Measurements from ENCODE around the gene ZBED6.

The ZBED6 gene

DNA sequence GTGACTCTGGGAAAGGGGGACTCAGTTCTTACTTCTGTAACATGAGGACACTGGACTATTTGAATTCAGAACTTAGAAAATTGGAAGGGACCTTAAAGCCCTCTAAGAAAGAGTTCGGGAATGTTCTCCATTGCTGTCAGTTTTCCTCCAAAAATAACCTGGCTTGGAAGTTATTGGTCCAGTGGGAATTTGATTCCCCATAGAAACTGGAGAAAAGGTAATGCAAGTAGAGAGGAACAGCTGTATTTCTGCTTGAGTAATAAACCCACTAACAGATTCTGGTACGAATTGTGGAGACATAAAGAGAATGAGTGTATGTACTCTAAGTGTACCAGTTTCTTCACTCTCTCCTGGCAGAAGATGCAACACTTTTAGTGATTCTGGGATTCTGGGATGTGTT is 1.8 kb downstream of the ZBED6 start:
- peak overlapping the region; percentile 94 for H3K4me3 ChIP-seq (ENCODE audit: low read length)
- TF ChIP-seq, protein P1, sequence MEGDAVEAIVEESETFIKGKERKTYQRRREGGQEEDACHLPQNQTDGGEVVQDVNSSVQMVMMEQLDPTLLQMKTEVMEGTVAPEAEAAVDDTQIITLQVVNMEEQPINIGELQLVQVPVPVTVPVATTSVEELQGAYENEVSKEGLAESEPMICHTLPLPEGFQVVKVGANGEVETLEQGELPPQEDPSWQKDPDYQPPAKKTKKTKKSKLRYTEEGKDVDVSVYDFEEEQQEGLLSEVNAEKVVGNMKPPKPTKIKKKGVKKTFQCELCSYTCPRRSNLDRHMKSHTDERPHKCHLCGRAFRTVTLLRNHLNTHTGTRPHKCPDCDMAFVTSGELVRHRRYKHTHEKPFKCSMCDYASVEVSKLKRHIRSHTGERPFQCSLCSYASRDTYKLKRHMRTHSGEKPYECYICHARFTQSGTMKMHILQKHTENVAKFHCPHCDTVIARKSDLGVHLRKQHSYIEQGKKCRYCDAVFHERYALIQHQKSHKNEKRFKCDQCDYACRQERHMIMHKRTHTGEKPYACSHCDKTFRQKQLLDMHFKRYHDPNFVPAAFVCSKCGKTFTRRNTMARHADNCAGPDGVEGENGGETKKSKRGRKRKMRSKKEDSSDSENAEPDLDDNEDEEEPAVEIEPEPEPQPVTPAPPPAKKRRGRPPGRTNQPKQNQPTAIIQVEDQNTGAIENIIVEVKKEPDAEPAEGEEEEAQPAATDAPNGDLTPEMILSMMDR (IDR thresholded peaks at IDR 0.05; ENCODE audit: insufficient read depth, low read depth, low read length, missing control alignments): no peak
- DNase-seq (ENCODE audit: low read depth): no peak

DNA sequence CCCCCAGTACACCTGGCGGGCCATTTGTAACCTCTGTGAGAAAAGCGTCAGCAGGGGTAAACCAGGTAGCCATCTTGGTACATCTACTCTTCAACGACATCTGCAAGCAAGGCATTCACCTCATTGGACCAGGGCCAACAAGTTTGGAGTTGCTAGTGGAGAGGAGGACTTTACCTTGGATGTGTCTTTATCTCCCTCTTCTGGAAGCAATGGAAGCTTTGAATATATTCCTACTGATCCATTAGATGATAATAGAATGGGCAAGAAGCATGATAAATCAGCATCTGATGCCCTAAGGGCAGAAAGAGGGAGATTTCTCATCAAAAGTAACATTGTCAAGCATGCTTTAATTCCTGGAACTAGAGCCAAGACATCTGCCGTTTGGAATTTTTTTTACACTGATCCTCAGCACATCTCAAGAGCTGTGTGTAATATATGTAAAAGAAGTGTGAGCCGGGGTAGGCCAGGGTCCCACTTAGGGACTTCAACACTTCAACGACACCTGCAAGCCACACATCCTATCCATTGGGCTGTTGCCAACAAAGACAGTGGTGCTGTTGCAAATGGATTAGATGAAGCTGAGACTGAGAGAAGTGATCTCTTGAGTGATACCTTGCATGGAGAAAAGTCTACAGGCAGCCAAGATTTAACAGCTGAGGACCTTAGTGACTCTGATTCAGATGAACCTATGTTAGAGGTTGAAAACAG is 2.7 kb downstream of the ZBED6 start:
- TF ChIP-seq, protein P1 (IDR thresholded peaks at IDR 0.05; ENCODE audit: insufficient read depth, low read depth, low read length, missing control alignments): peak; percentile 50
- DNase-seq (ENCODE audit: low read depth): peak; percentile 75
- no peak overlapping the region for H3K4me3 ChIP-seq (ENCODE audit: low read length)

DNA sequence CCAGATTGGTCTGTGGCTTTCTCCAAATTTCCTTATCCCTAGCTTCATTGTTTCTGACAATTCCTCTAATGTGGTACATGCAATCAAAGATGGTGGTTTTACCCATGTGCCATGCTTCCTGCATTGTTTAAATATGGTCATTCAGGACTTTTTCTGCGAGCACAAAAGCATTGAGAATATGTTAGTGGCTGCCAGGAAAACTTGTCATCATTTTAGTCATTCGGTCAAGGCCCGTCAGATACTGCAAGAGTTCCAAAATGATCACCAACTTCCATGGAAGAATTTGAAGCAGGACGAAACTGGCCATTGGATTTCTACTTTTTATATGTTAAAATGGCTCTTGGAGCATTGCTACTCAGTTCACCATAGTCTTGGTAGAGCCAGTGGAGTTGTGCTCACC is 3.7 kb downstream of the ZBED6 start:
- DNase-seq (ENCODE audit: low read depth): no peak
- TF ChIP-seq, protein P1 (IDR thresholded peaks at IDR 0.05; ENCODE audit: insufficient read depth, low read depth, low read length, missing control alignments): no peak
- no peak overlapping the region for H3K4me3 ChIP-seq (ENCODE audit: low read length)

DNA sequence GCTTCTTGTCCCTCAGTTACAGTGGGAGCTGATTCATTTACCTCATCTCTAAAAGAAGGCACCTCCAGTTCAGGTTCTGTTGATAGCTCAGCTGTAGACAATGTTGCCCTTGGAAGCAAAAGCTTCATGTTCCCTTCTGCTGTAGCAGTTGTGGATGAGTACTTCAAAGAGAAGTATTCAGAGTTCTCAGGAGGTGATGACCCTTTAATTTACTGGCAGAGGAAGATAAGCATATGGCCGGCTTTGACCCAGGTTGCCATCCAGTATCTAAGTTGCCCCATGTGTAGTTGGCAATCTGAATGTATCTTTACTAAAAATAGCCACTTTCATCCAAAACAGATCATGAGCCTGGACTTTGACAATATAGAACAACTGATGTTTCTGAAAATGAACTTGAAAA is 4.5 kb downstream of the ZBED6 start:
- TF ChIP-seq, protein P1 (IDR thresholded peaks at IDR 0.05; ENCODE audit: insufficient read depth, low read depth, low read length, missing control alignments): no peak
- H3K4me3 ChIP-seq (ENCODE audit: low read length): no peak overlapping the region
- DNase-seq (ENCODE audit: low read depth): no peak

DNA sequence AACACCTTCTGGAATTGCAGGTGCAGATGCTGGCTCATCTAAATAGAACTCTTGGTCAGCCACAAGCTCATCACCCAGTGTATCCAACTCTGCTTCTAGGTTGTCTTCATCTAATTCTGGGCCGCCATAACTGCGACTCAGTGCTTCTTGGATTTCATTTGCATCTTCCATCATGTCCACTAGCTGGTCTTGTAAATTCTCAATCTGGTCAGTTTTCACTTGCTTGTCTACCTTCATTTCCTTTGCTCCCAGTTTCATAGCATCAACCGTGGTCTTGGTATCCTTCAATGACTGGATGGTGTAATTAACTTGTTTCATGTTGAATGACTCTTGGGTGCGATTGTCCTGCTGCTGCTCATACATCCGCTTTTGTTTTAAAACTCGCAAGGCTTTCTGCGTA is 10.3 kb downstream of the ZBED6 start:
- TF ChIP-seq, protein P1 (IDR thresholded peaks at IDR 0.05; ENCODE audit: insufficient read depth, low read depth, low read length, missing control alignments): no peak
- DNase-seq (ENCODE audit: low read depth): no peak

DNA sequence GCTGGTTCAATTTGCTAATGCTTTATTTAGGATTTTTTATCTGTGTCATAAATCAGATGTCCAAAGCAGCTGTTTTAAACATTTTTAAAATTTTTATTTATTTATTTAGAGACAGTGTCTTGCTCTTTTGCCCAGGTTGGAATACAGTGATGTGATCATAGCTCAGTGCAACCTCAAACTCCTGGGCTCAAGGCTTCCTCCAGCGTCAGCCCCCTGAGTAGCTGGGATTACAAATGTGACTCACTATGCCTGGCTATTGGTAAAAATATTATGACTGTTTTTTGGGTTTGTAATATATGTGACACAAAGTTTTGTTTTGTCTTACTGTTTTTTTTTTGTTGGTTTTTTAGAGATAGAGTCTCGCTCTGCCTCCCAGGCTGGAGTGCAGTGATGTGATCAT is 11.8 kb downstream of the ZBED6 start:
- DNase-seq (ENCODE audit: low read depth): no peak
- TF ChIP-seq, protein P1 (IDR thresholded peaks at IDR 0.05; ENCODE audit: insufficient read depth, low read depth, low read length, missing control alignments): no peak
- H3K4me3 ChIP-seq (ENCODE audit: low read length): no peak overlapping the region

More for the DNA sequence above, 10.3 kb downstream of the ZBED6 start:
- H3K4me3 ChIP-seq (ENCODE audit: low read length): no peak overlapping the region

Measured in epithelial cell of esophagus (primary cell).